H1 (cell line): ENCODE data around the gene CERT1. TPM values are rescaled to one million over a fixed set of nuclear protein-coding genes. Genes with fewer than 3 reads are reported as not detected.

Experiments used
- CTCF ChIA-PET: fragments of 300-600 bp; sonication (Branson Sonifier 250); formaldehyde crosslinking; loops from one replicate; lab custom pipeline; 2021; ENCODE audit not compliant: partially characterized antibody; lab: Charles Lee
- POLR2A ChIA-PET: fragments of 300-600 bp; sonication (Branson Sonifier 250); formaldehyde crosslinking; loops from one replicate; lab custom pipeline; 2021; ENCODE audit warnings: inconsistent platforms; ENCODE audit not compliant: partially characterized antibody; lab: Charles Lee
- DNase-seq, 2 experiments: peaks; one replicate each; pipeline versions ENCODE4 v3.0.0 to v3.0.0-alpha.2; 2010 to 2022; ENCODE audit warnings: low spot score in 2 of 2, low read depth in 1 of 2, mixed read lengths in 1 of 2
- FAIRE-seq: peaks from 2 replicates; lab custom pipeline; 2011; peaks lifted over from hg19 to GRCh38; lab: Jason Lieb, UNC
- H2AFZ ChIP-seq: 2 replicates; pipeline ENCODE4 v1.8.1; 2012; ENCODE audit warnings: low read length, inconsistent platforms
- H2AK5ac ChIP-seq: 2 replicates; pipeline ENCODE4 v1.6.1; 2013; ENCODE audit warnings: low read depth, low read length
- H2BK120ac ChIP-seq: replicated peaks from 2 replicates; pipeline ENCODE3; 2013; ENCODE audit warnings: low read depth, low read length, inconsistent platforms
- H2BK12ac ChIP-seq: 2 replicates; pipeline ENCODE4 v1.6.1; 2013; ENCODE audit warnings: low read depth, low read length
- H2BK15ac ChIP-seq: 2 replicates; pipeline ENCODE4 v1.6.1; 2013; ENCODE audit warnings: low read length
- H2BK20ac ChIP-seq: 2 replicates; pipeline ENCODE4 v1.6.1; 2013; ENCODE audit warnings: low read length
- H2BK5ac ChIP-seq: 2 replicates; pipeline ENCODE4 v1.6.1; 2013; ENCODE audit warnings: low read depth, low read length
- H3K14ac ChIP-seq: 2 replicates; pipeline ENCODE4 v1.6.1; 2013; ENCODE audit warnings: inconsistent platforms; ENCODE audit not compliant: insufficient read length
- H3K18ac ChIP-seq: 2 replicates; pipeline ENCODE4 v1.6.1; 2013; ENCODE audit warnings: low read length; ENCODE audit errors: extremely low read depth
- H3K23ac ChIP-seq: 2 replicates; pipeline ENCODE4 v1.6.1; 2013; ENCODE audit warnings: inconsistent platforms; ENCODE audit not compliant: insufficient read length
- H3K23me2 ChIP-seq: 2 replicates; pipeline ENCODE4 v1.6.1; 2013; ENCODE audit warnings: low read depth, low read length
- H3K27ac ChIP-seq: 2 replicates; pipeline ENCODE4 v1.6.1; 2011; ENCODE audit warnings: low read depth, low read length, inconsistent platforms
- H3K27me3 ChIP-seq, 4 experiments: replicated peaks in 1 of 4; 1 replicate in 1 of 4; 2 replicates in 3 of 4; pipeline versions ENCODE4 v1.6.1 to v1.8.1; 2011 to 2013; ENCODE audit warnings: low read length in 3 of 4, mild to moderate bottlenecking in 3 of 4, inconsistent platforms in 2 of 4, mixed read lengths in 2 of 4, moderate library complexity in 1 of 4; ENCODE audit not compliant: control insufficient read depth in 3 of 4, insufficient read depth in 3 of 4; ENCODE audit errors: extremely low read depth in 1 of 4
- H3K36me3 ChIP-seq, 4 experiments: 2 replicates each; pipeline versions ENCODE4 v1.6.1 to v1.8.1; 2011 to 2013; ENCODE audit warnings: mild to moderate bottlenecking in 4 of 4, low read length in 3 of 4, moderate library complexity in 2 of 4, control low read depth in 1 of 4, inconsistent platforms in 1 of 4; ENCODE audit not compliant: insufficient read depth in 4 of 4, control insufficient read depth in 2 of 4
- H3K4ac ChIP-seq: replicated peaks from 2 replicates; pipeline ENCODE3; 2013; ENCODE audit warnings: low read length, low read depth, mixed read lengths, inconsistent platforms; ENCODE audit not compliant: insufficient read length
- H3K4me1 ChIP-seq, 4 experiments: replicated peaks in 1 of 4; 1 replicate in 1 of 4; 2 replicates in 3 of 4; pipeline versions ENCODE4 v1.6.1 to v1.8.1; 2011 to 2013; ENCODE audit warnings: low read length in 3 of 4, inconsistent platforms in 2 of 4, mixed read lengths in 1 of 4; ENCODE audit not compliant: insufficient read depth in 4 of 4, control insufficient read depth in 3 of 4
- H3K4me2 ChIP-seq, 2 experiments: 2 replicates each; pipeline versions ENCODE4 v1.6.1 to v1.8.1; 2011 to 2013; ENCODE audit warnings: low read depth in 2 of 2, low read length in 2 of 2, control low read depth in 1 of 2, inconsistent platforms in 1 of 2, mild to moderate bottlenecking in 1 of 2; ENCODE audit not compliant: insufficient read depth in 1 of 2
- H3K4me3 ChIP-seq, 4 experiments: fragments of 200-600, 300-600 bp in 1 of 4; sonication (generic), shearing (Covaris generic), sonication (Bioruptor Twin) in 1 of 4; 2 replicates each; pipeline versions ENCODE4 v1.5.1 to v1.8.1; 2011 to 2016; ENCODE audit warnings: low read length in 4 of 4, low read depth in 3 of 4, control low read depth in 2 of 4, inconsistent platforms in 2 of 4, mild to moderate bottlenecking in 2 of 4, mixed read lengths in 1 of 4, moderate library complexity in 1 of 4; ENCODE audit not compliant: insufficient read depth in 2 of 4; ENCODE audit errors: extremely low read depth in 1 of 4
- H3K56ac ChIP-seq: replicated peaks from 2 replicates; pipeline ENCODE3; 2013; ENCODE audit warnings: low read depth, mild to moderate bottlenecking, mixed read lengths, low read length, inconsistent platforms; ENCODE audit not compliant: insufficient read length
- H3K79me1 ChIP-seq: 2 replicates; pipeline ENCODE4 v1.6.1; 2013; ENCODE audit warnings: low read depth, low read length, control low read depth
- H3K79me2 ChIP-seq, 2 experiments: 2 replicates each; pipeline versions ENCODE4 v1.6.1 to v1.8.1; 2012 to 2013; ENCODE audit warnings: low read length in 2 of 2, mild to moderate bottlenecking in 2 of 2, inconsistent platforms in 1 of 2; ENCODE audit not compliant: insufficient read depth in 2 of 2, control insufficient read depth in 1 of 2
- H3K9ac ChIP-seq, 4 experiments: replicated peaks in 1 of 4; 1 replicate in 1 of 4; 2 replicates in 3 of 4; pipeline versions ENCODE4 v1.6.1 to v1.8.1; 2011 to 2013; ENCODE audit warnings: low read depth in 3 of 4, low read length in 3 of 4, control low read depth in 2 of 4, mild to moderate bottlenecking in 2 of 4, moderate library complexity in 2 of 4, inconsistent platforms in 1 of 4; ENCODE audit errors: extremely low read depth in 1 of 4
- H3K9me3 ChIP-seq, 2 experiments: 2 replicates each; pipeline versions ENCODE4 v1.6.1 to v1.8.1; 2012 to 2013; ENCODE audit warnings: mild to moderate bottlenecking in 2 of 2, moderate library complexity in 2 of 2, control low read depth in 1 of 2, inconsistent platforms in 1 of 2, low read depth in 1 of 2, low read length in 1 of 2, mixed read lengths in 1 of 2; ENCODE audit not compliant: insufficient read depth in 2 of 2
- H4K20me1 ChIP-seq, 2 experiments: replicated peaks in 1 of 2; 2 replicates each; pipeline versions ENCODE3 to v1.8.1; 2011 to 2013; ENCODE audit warnings: inconsistent platforms in 2 of 2, low read length in 2 of 2, mild to moderate bottlenecking in 1 of 2; ENCODE audit not compliant: insufficient read depth in 2 of 2, control insufficient read depth in 1 of 2
- H4K5ac ChIP-seq: 2 replicates; pipeline ENCODE4 v1.6.1; 2013; ENCODE audit warnings: low read length, low read depth, mixed read lengths, inconsistent platforms; ENCODE audit not compliant: insufficient read length
- H4K8ac ChIP-seq: 2 replicates; pipeline ENCODE4 v1.8.0; 2013; ENCODE audit warnings: mild to moderate bottlenecking, moderate library complexity, low read length, inconsistent platforms; ENCODE audit not compliant: insufficient read depth; ENCODE audit errors: extremely low read depth
- H4K91ac ChIP-seq: replicated peaks from 2 replicates; pipeline ENCODE3; 2013; ENCODE audit warnings: low read length, mixed read lengths, inconsistent platforms; ENCODE audit not compliant: insufficient read length
- CHD2 ChIP-seq: IDR thresholded peaks from 2 replicates; pipeline ENCODE4 v1.6.1; 2012; ENCODE audit warnings: low read length, improper control_type of control experiment
- E2F6 ChIP-seq: IDR thresholded peaks from 2 replicates; pipeline ENCODE4 v1.6.1; 2012; ENCODE audit warnings: inconsistent platforms
- RFX5 ChIP-seq: IDR thresholded peaks from 2 replicates; pipeline ENCODE4 v1.6.1; 2011; ENCODE audit warnings: low read depth, low read length, improper control_type of control experiment, borderline replicate concordance
- SUZ12 ChIP-seq: fragments of 200-600 bp; sonication (generic); IDR thresholded peaks from 2 replicates; pipeline ENCODE4 v1.6.1; 2012; ENCODE audit warnings: mild to moderate bottlenecking, inconsistent platforms, low read length, moderate library complexity, mixed read lengths
- YY1 ChIP-seq: IDR thresholded peaks from 2 replicates; pipeline ENCODE4 v1.6.1; 2011; ENCODE audit warnings: low read depth, mild to moderate bottlenecking, low read length
- WGBS, 2 experiments: shearing (Covaris generic) in 1 of 2; methylation state at CpG; one replicate each; pipeline versions ENCODE4 v1.1.6 to v1.1.7; 2013 to 2015; ENCODE audit warnings: low lambda C conversion rate in 2 of 2, mixed read lengths in 2 of 2, inconsistent platforms in 1 of 2, low coverage in 1 of 2, missing lambda C conversion rate in 1 of 2; ENCODE audit not compliant: insufficient replicate concordance in 2 of 2, insufficient coverage in 1 of 2, insufficient read length in 1 of 2; ENCODE audit errors: extremely low coverage in 1 of 2, missing lambda C conversion rate in 1 of 2; 5-methylcytosine and 5-hydroxymethylcytosine counted together
- polyA plus RNA-seq, 7 experiments: library from polyadenylated mRNA; depleted of rRNA in 3 of 7; stranded (reverse) in 5 of 7; unstranded in 2 of 7; fragments of >200 nt in 5 of 7; fragments of 200-250 nt in 2 of 7; gene quantifications; 1 replicate in 5 of 7; 2 replicates in 1 of 7; 4 replicates in 1 of 7; pipeline versions ENCODE4 v1.2.1 to v1.2.3, GENCODE V29; 2011 to 2013; ENCODE audit warnings: missing spikeins in 2 of 7, mixed read lengths in 2 of 7
- total RNA-seq: library from RNA; stranded (reverse); fragmentation: NEBNext Ultra II Directional; extraction: Animal tissue kit (Norgen Biotek cat#: 25700); gene quantifications from 2 replicates; pipeline ENCODE4 v1.2.1, GENCODE V29; 2021
- TF ChIP-seq, protein P1 (sequence below), 3 experiments: IDR thresholded peaks; 1 replicate in 2 of 3; 2 replicates in 1 of 3; pipeline versions ENCODE4 v1.5.1 to v1.6.1; 2011; ENCODE audit warnings: low read length in 3 of 3, mild to moderate bottlenecking in 3 of 3, inconsistent platforms in 2 of 3, low read depth in 1 of 3, moderate library complexity in 1 of 3; ENCODE audit not compliant: insufficient read depth in 1 of 3; ENCODE audit errors: control extremely low read depth in 1 of 3

The CERT1 gene
- total and polyA plus RNA-seq, 2 of the 8 experiments (the other 6 are each of a cell fraction or from before 2014, with no cell fraction given), result 7.8 to 55.3 TPM

DNA sequence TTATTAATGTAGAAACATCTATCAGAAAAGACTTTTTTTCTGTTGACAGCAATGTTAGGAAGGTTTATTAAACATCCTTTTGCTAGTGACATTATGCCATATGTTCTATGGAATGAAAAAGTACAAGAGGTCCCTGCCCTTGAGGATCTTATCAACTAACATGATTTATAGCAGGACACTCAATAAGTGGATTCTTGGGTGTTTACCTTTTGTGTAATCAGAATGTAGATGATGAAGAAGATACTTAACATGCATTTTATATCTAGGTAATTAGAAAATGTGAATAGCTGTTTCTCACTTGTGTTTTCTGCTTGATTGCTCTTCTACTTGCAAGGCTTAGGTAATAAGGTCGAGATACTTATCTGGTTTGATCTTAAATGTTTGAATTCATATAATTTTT is 169.5 kb downstream of the CERT1 start:
- POLR2A ChIA-PET, result interaction anchor here (1.3 kb wide), 1 partner anchor 286 kb away, joined by 6 read pairs; no protein-coding TSS in a partner anchor
- Histone ChIP-seq H3K23me2 (no peaks in the 10 kb centered on the region; the same call in 1 of the 2 replicates), H4K5ac (no peak overlapping the region), H4K91ac (no peak overlapping the region), H3K27ac (no peak overlapping the region), H3K14ac (no peak overlapping the region), H3K56ac (no peak overlapping the region), H2BK20ac (no peak overlapping the region), H2BK12ac (no peak overlapping the region), H2BK15ac (no peak overlapping the region), H3K79me1 (no peaks in the 10 kb centered on the region), H3K79me2 (peaks cover 46 to 85% of the 10 kb centered on the region in 2 experiments), H3K9me3 (no peaks in the 10 kb centered on the region), H2BK120ac (no peak overlapping the region), H4K8ac (no peak overlapping the region), H3K27me3 (no peaks in the 10 kb centered on the region), H2BK5ac (no peak overlapping the region), H3K4me1 (peaks cover 0 to 3% (median 2%) of the 10 kb centered on the region in 4 experiments; a peak in 4 of 7 replicates), H3K23ac (no peak overlapping the region), H3K4me3 (no peak overlapping the region), H3K4me2 (no peak overlapping the region), H3K18ac (no peak overlapping the region), H4K20me1 (peaks cover 19 to 22% of the 10 kb centered on the region in 2 experiments), H3K36me3 (peaks cover 13 to 61% (median 27%) of the 10 kb centered on the region in 4 experiments), H3K9ac (no peak overlapping the region), H3K4ac (no peak overlapping the region), H2AFZ (no peak overlapping the region), H2AK5ac (no peak overlapping the region)
- TF ChIP-seq CHD2, result no peak
- TF ChIP-seq YY1, result no peak
- no peak for TF ChIP-seq E2F6
- TF ChIP-seq, protein P1, sequence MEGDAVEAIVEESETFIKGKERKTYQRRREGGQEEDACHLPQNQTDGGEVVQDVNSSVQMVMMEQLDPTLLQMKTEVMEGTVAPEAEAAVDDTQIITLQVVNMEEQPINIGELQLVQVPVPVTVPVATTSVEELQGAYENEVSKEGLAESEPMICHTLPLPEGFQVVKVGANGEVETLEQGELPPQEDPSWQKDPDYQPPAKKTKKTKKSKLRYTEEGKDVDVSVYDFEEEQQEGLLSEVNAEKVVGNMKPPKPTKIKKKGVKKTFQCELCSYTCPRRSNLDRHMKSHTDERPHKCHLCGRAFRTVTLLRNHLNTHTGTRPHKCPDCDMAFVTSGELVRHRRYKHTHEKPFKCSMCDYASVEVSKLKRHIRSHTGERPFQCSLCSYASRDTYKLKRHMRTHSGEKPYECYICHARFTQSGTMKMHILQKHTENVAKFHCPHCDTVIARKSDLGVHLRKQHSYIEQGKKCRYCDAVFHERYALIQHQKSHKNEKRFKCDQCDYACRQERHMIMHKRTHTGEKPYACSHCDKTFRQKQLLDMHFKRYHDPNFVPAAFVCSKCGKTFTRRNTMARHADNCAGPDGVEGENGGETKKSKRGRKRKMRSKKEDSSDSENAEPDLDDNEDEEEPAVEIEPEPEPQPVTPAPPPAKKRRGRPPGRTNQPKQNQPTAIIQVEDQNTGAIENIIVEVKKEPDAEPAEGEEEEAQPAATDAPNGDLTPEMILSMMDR (IDR thresholded peaks at IDR 0.05; ENCODE audit: control extremely low read depth in 1 of 3, insufficient read depth in 1 of 3, low read depth in 1 of 3, low read length in 3 of 3), result no peak
- no peak for TF ChIP-seq RFX5
- no peak for TF ChIP-seq SUZ12
- CTCF ChIA-PET, result interaction anchor here (0.7 to 1.8 kb wide), 2 partner anchors 9 to 580 kb away, joined by 4 read pairs; no protein-coding TSS in a partner anchor
- DNase-seq (no peak), FAIRE-seq (no peak)
- 93% methylated on average over 1 of the region's 1 CpG; no CpG with 5 or more reads in 1 of the 2 experiments for WGBS, 2 experiments
